RPMI8226 (cell line): ENCODE measurements around the gene SURF1.
"Not testable (repeated sequence)": the region's sequence is repeated elsewhere in the genome, so short reads cannot be mapped to it uniquely, and the experiment has no call there.

Source experiments
- DNase-seq: peaks from one replicate; pipeline ENCODE4 v3.0.0-alpha.2; 2015

Gene SURF1

DNA sequence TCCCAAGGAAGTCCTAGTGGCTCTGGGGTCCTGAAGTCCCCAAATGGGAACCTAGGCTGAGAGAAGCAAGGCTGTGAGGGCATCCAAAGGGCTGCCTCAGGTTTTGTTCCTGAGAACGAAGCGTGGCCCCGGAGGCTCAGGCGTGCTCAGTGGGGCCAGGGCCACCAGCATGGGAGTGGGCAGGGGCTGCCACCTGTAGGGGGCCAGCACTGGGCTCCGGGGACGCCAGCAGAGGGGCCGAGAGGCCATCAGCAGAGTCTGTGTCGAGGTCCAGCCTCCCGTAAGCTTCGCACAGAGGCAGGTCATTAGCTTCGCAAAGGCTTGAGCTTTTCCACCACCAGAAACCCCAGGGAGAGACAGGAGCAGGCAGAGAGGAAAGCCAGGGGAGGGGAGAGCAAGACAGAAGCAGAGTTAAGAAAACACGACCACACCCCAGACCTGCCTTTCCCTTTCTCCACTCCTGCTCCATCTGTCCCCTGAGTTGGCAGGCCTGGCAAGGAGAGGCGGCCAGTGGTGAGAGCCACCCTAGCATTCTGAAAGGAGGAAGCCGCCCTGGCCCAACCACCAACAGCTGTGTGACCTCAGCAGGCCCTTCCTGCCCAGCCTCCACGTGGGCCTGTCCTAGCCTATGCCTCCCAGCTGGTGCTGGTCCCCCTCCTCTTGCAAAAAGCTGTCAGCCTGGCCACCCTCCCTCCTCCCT is 14.8 kb downstream of the SURF1 start:
- no peak for DNase-seq

DNA sequence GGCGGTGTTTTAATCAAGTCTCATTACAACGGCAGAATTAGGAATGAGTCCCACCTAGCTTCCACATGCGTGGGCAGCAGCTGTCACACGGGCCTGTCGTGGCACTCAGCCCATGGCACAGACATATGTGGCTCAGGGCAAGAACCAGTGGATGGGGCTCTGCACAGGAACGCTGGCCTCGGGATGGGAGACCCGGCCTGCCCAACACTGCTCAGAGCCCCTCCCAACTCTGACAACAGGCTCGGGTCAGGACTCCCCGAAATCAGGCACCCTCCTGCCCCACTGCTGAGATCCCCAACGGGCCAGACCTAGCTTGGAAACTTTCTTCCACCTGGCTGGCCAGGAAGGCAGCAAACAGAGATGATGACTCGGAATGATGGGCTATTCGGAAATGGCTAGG is 15.4 kb downstream of the SURF1 start:
- no peak for DNase-seq

DNA sequence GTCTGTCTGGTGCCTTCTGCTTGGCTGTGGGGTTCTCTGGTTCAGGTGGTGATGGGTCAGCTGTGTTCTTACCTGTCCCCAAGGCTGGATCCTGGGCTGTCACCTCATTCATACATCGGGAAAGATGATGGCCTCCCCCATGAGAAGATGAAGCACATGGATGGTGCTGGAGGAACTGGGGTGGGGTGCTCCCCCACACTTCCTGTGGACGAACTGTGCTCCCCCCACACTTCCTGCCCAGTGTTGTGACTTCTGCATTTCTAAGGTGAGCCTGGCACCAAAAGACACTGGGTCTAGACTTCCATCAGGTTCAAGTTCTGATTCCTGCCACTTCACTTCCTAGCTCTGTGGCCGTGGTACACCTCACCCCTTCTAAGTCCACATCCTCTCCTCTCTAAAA is 16.0 kb downstream of the SURF1 start:
- DNase-seq: no peak

DNA sequence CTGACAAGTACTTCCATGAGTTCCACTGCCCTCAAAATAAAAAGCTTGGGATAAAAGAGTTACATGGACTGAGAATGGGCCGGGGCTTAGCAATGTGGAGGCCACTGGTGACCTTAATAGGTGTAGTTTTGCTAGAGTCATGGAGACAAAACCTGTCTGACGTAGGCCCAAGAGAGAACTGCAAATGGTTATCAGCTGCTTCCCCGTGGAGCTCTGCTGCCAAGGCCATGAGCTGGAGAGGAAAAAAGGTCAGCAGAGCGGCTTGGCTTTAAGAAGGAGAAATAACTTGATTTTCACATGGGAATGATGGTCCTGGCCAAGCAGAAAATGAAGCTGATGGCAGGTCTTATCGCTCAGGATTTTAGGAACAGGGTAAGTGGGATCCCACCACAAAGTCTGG is 16.6 kb downstream of the SURF1 start:
- DNase-seq: no peak

DNA sequence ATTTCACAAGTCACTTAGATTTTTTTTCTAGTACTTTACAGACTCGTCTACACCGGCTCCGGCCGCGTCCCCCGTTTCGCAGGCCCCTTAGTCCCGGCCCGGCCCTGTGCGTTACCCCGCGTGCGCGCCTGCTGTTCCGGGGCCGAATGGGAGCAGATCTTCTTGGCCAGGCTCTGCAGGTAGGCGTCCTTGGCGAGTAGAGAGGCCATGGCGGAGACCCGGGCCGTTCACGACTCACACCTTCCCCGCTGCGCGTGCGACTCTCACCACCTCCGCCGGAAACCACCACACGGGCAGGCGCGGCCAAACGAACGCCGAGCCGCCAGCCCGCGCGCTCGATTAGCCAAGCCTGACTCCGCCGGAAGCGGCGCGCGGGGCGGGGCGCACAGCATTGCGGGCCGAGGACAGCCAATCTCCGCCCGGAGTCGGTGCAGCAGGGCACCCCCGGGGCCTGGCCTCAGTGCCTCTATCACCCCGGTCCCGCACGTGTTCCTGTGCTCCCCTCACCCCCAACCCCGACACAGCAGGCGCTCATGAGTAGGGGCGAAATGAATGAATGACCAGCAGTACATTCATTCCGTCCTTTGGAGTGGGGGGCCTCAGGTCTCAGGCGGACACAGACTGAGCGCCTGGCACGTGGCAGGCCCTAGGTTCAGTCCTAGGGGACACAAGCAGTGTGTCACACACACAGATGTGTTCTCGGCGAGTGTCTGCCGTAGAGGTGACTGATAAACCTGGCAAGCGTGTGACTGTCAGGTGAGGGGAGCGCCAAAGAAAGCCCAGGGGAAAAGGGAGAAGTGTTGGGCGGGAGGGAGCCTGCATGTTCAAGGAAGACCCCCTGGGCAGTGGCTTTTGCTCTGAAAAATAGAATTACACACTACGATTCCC is 20.1 kb downstream of the SURF1 start, which contains the start of gene SURF6:
TSS of gene SURF6 (minus strand) at position 265 of the 888 bp plus-strand sequence. CDS start at position 209, 56 bp downstream.
- DNase-seq: peak; percentile 98

DNA sequence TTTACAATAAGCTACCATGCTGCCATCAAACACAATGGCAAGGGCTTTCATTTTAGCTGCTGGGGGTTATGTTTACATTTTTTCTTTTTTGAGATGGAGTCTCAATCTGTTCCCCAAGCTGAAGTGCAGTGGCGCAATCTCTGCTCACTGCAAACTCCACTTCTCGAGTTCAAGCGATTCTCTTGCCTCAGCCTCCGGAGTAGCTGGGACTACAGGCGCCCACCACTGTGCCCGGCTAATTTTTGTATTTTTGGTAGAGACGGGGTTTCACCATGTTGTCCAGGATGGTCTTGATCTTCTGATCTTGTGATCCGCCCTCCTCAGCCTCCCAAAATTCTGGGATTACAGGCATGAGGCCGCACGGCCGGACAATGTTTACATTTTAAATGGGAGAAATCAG is 21.4 kb downstream of the SURF1 start:
- not testable (repeated sequence) for DNase-seq

DNA sequence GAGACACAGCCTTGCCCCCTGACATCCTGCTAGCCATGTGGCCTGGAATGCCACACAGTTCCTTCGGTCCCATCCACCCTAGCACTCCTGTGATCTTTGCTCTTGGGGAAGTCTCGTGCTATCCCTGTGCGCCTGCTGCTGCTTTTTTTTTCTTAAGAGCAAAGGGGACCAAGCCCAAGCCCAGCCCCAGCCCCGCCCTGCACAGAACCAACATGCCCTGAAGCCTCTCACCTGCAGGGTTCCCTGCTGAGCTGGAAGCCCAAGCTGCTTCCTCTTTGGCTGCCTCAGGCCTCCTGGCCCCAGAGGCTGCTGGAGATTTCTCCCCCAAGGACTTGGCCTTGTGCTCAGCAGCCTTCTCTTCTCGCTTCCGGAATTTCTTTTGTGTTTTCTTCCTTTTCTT is 22.1 kb downstream of the SURF1 start:
- no peak for DNase-seq

DNA sequence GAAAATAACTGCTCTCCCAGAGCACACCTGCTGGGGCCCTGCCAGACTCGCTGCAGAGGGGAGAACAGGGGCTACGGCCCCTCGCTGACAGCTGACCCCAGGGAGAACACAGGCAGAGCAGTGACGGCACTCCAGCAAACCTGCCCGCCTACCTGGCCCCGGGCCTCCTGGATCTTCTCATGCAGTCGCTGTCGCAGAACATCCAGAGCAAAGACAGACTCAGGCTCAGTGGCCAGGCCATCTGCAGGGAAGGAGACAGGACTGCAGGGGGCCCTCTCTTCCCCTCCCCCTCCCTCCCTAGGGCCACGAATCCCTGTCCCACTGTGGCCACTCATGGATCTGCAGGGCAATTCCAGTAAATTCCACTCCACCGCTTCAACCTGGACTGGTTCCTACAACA is 22.7 kb downstream of the SURF1 start:
- no peak for DNase-seq

DNA sequence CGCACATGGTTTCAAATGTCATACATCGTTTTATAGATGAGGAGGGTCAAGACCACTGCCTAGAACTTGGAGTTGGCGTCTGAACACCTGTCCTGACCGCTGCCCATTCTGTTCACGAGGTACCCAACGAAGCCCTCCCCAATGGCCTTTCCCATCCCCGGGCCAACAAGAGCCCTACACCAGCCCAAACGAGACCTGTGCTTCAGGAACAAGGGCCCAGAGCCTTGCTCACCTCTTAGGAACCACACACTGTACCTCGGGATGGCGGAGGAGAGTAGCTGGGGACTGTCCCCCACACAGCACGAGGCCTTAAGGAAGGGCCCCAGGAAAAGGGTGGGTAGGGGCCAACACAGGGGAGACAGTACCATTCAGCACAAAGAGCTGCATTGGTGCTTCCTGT is 23.3 kb downstream of the SURF1 start:
- no peak for DNase-seq

DNA sequence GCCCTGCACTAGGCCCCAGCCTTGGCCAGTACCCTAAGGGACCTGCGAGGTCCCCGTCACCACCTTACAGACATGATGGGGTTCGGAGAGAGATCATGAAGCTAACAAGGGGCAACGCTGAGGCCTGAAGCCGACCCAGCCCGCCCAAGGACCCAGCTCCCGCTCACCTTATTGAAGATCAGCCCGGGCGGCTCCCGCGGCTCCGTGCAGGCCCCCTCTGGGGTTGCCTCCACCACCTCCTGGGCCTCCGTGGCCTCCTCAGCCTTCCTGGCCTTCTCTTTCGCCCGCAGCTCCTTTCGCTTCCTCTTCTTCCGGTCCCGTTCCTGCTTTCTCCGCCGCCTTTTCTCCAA is 23.9 kb downstream of the SURF1 start:
- no peak for DNase-seq

DNA sequence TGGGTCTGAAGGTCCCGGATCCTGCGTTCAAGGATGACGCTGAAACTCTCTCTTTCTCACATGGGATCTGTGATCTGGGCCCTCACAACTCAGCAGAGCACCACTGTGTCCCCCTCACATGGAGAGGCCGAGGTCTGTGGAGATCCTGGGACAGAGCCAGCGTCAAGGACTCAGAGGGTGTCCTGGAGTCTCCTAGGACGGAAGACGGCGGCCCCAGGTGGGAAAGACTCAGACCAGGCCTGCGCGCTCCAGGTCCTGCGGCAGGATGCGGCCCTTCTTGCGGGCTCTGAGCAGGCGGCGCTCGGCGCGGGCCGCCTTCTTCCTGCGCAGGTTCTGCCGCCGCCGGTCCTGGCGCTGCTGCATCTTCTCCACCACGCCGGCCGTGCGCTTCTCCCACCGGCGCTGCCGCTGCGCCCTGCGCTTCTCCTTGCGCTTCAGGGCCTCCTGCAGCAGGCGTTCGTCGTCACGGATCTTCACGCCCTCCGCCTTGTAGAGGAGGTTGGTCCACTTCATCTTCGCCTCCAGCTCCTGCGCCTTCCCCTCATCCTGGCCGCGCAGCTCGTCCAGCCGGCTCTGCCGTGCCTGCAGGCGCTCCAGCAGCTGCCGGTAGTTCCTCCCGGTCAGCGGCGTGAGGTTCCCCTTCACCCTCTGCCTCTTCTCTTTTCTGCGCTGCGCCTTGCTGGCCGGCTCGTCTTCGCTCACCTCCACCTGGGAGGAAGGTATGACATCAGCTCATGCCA is 24.5 kb downstream of the SURF1 start:
- DNase-seq: no peak

DNA sequence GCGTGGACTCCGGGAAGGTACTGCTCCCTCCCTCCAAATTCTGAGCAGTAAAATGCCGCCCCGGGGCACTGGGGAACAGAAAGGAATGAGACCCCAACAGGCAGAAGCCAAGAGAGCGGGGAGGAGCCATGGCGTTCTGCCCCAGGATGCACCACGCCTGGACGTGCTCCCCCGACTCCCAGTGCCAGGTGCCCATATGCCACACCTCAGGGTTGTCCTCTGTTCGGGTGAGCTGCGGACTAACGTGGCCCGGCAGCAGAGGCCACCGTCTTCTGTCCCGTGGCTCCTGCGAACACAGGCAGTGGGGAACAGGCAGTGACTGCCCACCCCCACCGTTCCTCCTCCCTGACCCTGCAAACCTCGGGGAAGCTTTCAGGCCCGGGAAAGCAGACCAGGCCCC is 25.1 kb downstream of the SURF1 start:
- DNase-seq: no peak

DNA sequence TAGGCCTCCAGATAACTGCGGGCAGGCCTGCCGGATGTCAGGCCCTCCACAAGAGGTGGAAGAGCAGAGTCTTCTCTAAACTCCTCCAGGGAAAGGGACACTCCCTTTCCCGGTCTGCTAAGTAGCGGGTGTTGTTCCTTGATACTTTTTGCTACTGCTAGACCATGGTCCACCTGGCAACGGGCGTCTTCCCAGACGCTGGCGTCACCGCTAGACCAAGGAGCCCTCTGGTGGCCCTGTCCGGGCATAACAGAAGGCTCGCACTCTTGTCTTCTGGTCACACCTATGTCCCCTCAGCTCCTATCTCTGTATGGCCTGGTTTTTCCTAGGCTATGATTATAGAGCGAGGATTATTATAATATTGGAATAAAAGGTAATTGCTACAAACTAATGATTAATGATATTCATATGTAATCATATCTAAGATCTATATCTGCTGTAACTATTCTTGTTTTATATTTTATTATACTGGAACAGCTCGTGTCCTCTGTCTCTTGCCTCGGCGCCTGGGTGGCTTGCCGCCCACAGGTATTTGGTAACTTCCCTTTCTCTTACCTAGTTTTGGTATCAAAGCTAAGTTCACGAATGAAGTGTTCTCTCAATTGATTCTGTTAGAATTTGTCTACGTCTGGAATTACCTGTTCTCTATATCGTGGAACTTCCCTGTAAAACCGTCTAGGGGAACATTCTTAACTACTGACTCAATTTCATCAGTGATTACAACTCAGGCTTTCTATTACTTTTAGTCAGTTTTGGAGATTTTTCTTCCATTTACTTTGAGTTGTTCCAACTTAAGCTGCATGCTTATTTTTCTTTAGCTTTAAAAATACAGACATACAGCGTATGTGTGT is 26.8 kb downstream of the SURF1 start:
- DNase-seq: peak; percentile 24

DNA sequence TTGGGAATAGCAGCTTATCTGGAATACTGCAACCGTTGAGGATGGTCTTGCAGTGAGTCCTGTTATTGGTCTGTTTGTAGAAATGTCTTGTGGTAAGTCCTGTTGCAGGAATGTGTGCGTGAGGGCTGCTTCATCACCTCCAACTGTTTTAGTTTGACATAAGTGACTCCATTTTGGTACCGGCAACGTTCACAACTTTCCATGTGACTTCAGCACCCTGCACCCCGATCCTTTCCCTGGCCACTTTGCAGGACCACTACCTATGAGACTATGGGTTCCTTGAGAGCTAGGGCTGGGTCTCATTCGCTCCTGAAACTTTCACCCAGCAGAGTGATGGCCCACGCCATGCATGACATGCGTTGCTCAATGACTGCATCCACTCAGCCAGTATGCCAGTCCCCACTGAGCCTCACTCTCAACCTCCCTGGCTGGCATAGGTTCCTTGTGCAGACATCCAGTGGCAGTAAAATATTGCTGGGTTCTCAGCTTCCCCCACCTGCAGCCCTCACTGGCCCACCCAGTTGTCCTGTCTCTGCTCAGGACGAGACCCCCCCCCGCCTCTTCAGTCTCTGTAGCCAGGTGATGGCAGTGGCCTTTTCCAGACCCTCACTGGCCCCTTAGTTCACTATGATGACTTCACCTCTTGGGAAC is 28.3 kb downstream of the SURF1 start:
- no peak for DNase-seq

DNA sequence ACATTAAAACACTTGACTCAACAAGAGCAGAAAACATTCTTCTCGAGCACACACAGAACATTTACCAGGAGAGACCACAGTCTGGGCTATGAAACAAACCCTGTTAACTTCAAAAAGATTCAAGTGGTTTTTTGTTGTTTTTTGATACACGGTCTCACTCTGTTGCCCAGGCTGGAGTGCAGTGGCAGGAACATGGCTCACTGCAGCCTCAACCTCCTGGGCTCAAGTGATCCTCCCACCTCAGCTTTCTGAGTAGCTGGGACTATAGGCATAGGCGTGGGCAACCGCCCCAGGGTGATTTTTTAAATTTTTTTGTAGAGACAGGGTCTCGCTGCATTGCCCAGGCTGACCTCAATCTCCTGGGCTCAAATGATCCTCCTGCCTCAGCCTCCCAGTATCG is 29.3 kb downstream of the SURF1 start:
- DNase-seq: not testable (repeated sequence)

DNA sequence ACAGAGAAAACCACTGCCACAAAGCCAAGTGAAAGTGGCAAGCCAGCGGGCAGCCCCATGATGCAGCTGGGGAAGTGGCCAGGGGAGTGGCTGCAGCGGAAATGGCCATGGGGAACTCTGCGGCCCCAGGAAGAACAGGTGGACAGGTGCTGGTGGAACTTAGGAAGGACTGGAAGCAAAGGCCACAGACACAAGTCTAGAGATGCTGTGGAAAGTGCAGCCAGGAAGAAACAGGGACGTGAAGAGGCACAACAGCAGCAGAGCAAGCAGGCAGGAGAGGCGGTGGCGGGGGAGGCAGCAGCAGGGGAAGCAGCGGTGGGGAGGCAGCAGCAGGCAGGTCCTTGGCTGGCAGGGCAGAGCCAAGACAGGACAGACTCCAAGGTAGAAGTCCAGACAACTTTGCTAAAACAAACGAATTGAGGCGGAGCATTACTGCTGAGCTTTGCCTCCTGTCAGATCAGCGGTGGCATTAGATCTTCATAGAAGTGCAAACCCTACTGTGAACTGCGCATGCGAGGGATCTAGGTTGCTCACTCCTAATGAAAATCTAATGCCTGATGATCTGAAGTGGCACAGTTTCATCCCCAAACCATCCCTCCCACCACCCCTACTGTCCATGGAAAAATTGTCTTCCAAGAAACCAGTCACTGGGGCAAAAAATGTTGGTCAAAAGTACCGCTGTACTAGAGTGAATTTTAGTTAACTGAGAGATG is 32.1 kb downstream of the SURF1 start:
- DNase-seq: peak; percentile 22

DNA sequence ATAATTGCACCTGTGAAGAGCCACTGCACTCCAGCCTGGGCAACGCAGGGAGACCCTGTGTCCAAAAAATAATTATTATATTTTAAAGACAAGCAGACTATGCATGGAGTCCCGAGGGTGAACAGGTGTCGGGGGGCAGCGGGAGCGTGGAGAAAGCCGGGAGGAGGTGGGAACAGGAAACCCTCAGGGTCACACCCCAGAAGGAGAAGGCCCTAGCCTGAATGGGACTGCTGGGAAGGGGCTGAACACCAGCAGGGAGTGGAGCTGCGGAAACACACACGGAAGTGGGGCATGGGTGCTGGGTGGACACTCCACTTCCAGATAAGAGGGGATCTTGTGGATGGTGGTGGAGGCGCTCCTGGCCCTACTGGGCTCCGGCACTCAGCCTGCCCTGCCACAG is 33.1 kb downstream of the SURF1 start:
- DNase-seq: no peak

DNA sequence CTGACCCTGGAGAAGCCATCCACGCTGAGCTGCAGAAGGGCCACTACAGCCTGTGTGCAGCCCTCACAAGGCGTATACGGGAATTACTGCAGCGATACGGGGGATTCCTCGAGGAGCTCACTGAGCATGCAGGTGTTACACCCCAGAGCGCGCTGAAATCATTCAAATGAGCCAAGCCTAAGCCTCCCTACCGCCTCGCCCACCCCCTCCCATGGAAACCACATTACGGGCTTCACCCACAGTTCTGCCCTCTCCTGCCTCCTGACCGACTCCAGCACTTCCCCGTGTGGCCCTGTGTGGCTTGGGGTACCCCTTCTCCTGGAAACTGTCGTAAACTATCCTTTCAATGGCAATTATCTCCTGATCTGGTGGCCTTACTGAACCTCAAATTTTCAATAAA is 33.6 kb downstream of the SURF1 start:
- DNase-seq: no peak

DNA sequence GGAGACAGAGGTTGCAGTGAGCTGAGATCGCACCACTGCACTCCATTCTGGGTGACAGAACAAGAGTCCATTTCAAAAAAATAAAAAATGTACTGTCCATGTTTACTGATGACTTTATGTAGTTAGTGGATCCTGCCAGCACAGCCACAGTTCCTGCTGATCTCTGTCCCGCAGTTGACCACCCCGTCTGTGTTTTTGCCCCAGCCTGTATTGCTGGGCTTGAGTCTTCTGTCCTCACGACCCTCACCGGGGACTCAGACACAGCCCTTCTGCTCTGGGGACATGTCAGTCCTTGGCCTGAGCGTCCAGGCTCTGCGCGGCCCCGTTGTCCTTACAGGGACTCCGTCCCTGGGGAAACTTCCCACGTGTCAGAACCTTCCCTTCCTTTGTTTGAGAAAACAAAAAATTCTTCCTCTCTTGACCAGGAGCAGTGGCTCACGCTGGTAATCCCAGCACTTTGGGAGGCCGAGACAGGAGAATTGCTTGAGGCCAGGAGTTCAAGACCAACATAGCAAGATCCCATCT is 34.8 kb downstream of the SURF1 start:
- DNase-seq: no peak

DNA sequence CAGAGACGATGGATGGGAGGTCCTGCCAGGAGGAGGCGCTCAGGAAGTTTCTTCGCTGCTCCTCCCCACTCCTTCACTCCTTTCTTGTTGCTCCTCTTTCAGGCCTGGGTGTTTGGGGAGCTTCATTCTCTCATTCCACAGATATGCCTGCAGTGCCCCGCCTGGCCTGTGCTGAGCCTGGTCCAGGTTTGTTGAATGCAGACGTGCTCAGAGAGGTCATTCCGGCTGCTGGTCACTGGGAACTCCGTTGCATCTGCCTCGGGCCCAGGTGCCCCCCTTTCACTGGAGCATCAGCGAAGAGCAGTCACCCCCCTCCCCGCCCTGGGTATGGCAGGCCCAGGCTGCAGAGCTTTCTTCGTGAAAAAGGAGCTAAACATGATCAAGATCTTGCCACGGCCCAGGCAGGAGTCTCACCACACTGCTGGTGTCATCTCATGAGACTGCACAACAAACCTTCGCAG is 35.8 kb downstream of the SURF1 start:
- peak; percentile 18 for DNase-seq

DNA sequence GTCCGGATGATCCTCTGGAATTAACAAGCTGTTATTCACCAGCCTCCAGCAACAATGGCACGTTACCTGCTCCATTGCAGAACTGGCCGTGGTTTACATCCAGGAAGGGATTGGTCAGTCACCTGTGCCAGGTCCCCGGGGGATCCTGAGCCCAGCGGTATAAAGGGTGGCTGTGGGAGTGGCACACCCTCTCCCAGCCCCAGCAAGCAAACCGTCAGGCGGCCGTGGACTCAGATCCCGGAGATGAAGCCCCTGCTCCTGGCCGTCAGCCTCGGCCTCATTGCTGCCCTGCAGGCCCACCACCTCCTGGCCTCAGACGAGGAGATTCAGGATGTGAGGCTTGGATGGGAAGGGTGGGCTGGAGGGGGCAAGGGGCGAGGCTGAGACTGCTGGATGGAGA is 38.7 kb downstream of the SURF1 start:
- DNase-seq: not testable (repeated sequence)
